HepG2 (cell line): ENCODE results near the gene SPPL2B. TPM values are rescaled to one million over a fixed set of nuclear protein-coding genes. Genes with fewer than 3 reads are reported as not detected.

Experiments
- FOXK2 ChIP-seq: fragments of 450-650 bp; IDR thresholded peaks from 2 replicates; pipeline ENCODE4 v1.6.1; 2016
- HOXA5 ChIP-seq: sonication (generic); formaldehyde crosslinking; IDR thresholded peaks from 2 replicates; pipeline ENCODE4 v1.4.0; 2020; ENCODE audit warnings: missing genetic modification reagents
- MZF1 ChIP-seq: sonication (generic); formaldehyde crosslinking; IDR thresholded peaks from 2 replicates; pipeline ENCODE4 v1.8.1; 2023; ENCODE audit warnings: mild to moderate bottlenecking, missing genetic modification reagents, borderline replicate concordance
- NFKB2 ChIP-seq: sonication (generic); formaldehyde crosslinking; IDR thresholded peaks from 2 replicates; pipeline ENCODE4 v1.4.0; 2020; ENCODE audit warnings: missing genetic modification reagents, borderline replicate concordance
- RARA ChIP-seq: IDR thresholded peaks from 2 replicates; pipeline ENCODE4 v1.6.1; 2016; ENCODE audit warnings: missing genetic modification reagents, missing compliant biosample characterization
- SOX13 ChIP-seq, 3 experiments: fragments of 450-650 bp in 1 of 3; sonication (generic) in 1 of 3; formaldehyde crosslinking in 1 of 3; IDR thresholded peaks in 2 of 3; conservative IDR thresholded peaks in 1 of 3; 2 replicates each; pipeline versions ENCODE4 v1.5.0 to v1.6.1; 2016 to 2020; ENCODE audit warnings: antibody characterized with exemption in 1 of 3, mild to moderate bottlenecking in 1 of 3, missing compliant biosample characterization in 1 of 3, missing genetic modification reagents in 1 of 3, moderate library complexity in 1 of 3
- SP5 ChIP-seq: IDR thresholded peaks from 2 replicates; pipeline ENCODE4 v1.6.1; 2016; ENCODE audit warnings: low read depth, borderline replicate concordance
- ZBTB8A ChIP-seq: sonication (generic); formaldehyde crosslinking; IDR thresholded peaks from 2 replicates; pipeline ENCODE4 v1.4.0; 2020; ENCODE audit warnings: mild to moderate bottlenecking, low read depth, missing genetic modification reagents, borderline replicate concordance
- ZNF333 ChIP-seq: sonication (generic); formaldehyde crosslinking; IDR thresholded peaks from 2 replicates; pipeline ENCODE4 v1.4.0; 2020; ENCODE audit warnings: mild to moderate bottlenecking, missing genetic modification reagents, borderline replicate concordance
- ZNF512B ChIP-seq: sonication (generic); formaldehyde crosslinking; IDR thresholded peaks from 2 replicates; pipeline ENCODE4 v1.5.1; 2020; ENCODE audit warnings: missing genetic modification reagents, mild to moderate bottlenecking, borderline replicate concordance
- ZNF589 ChIP-seq: sonication (generic); formaldehyde crosslinking; conservative IDR thresholded peaks from 2 replicates; pipeline ENCODE4 v1.8.0; 2022; ENCODE audit warnings: mild to moderate bottlenecking, moderate library complexity, missing genetic modification reagents
- ZNF639 ChIP-seq: conservative IDR thresholded peaks from 2 replicates; pipeline ENCODE4 v1.6.1; 2018; ENCODE audit warnings: missing genetic modification reagents
- ZNF7 ChIP-seq: IDR thresholded peaks from 2 replicates; pipeline ENCODE4 v1.6.1; 2016; ENCODE audit warnings: missing biosample characterization, missing genetic modification reagents
- ZNF724P ChIP-seq: sonication (generic); formaldehyde crosslinking; IDR thresholded peaks from 2 replicates; pipeline ENCODE4 v1.8.0; 2022; ENCODE audit warnings: missing genetic modification reagents, borderline replicate concordance
- ZSCAN29 ChIP-seq: sonication (generic); formaldehyde crosslinking; conservative IDR thresholded peaks from 2 replicates; pipeline ENCODE4 v1.4.0; 2020; ENCODE audit warnings: mild to moderate bottlenecking, missing genetic modification reagents
- ZSCAN30 ChIP-seq: sonication (generic); formaldehyde crosslinking; IDR thresholded peaks from 2 replicates; pipeline ENCODE4 v1.5.0; 2020; ENCODE audit warnings: mild to moderate bottlenecking, missing genetic modification reagents
- ZXDC ChIP-seq: sonication (generic); formaldehyde crosslinking; IDR thresholded peaks from 2 replicates; pipeline ENCODE4 v1.5.0; 2020; ENCODE audit warnings: mild to moderate bottlenecking, missing genetic modification reagents
- polyA plus RNA-seq, 8 experiments: library from polyadenylated mRNA; depleted of rRNA in 3 of 8; stranded (reverse) in 7 of 8; unstranded in 1 of 8; fragments of >200 nt; fragmentation: Illumina TruSeq in 4 of 8; extraction: Trizol in 4 of 8; gene quantifications; 2 replicates each; pipeline versions ENCODE4 v1.2.1 to v1.2.3, GENCODE V29; 2011 to 2016; ENCODE audit warnings: low read depth in 4 of 8, missing spikeins in 1 of 8, mixed read lengths in 1 of 8; ENCODE audit not compliant: insufficient read depth in 1 of 8
- total RNA-seq, 5 experiments: library from RNA; depleted of rRNA; stranded (reverse); fragments of >200 nt; fragmentation: Illumina TruSeq; extraction: Trizol; gene quantifications; 2 replicates each; pipeline ENCODE4 v1.2.3, GENCODE V29; 2016; ENCODE audit warnings: low read depth in 1 of 5
- TF ChIP-seq, protein P1 (sequence below): sonication (generic); formaldehyde crosslinking; IDR thresholded peaks from 2 replicates; pipeline ENCODE4 v1.4.0; 2020; ENCODE audit warnings: missing genetic modification reagents
- TF ChIP-seq, protein P2 (sequence below): sonication (generic); formaldehyde crosslinking; IDR thresholded peaks from 2 replicates; pipeline ENCODE4 v1.8.1; 2023; ENCODE audit warnings: mild to moderate bottlenecking, moderate library complexity, missing genetic modification reagents

Gene SPPL2B
- total and polyA plus RNA-seq, 2 of the 13 experiments (the other 11 are each of a cell fraction or from before 2014, with no cell fraction given): 14.9 to 15.2 TPM

- TF ChIP-seq SP5 (CRISPR knock-in tag) (peak; percentile 85), ZSCAN29 (CRISPR knock-in tag) (no peak), ZNF333 (CRISPR knock-in tag) (no peak), ZNF7 (CRISPR knock-in tag) (no peak), ZSCAN30 (CRISPR knock-in tag) (no peak), MZF1 (CRISPR knock-in tag) (no peak), ZNF512B (CRISPR knock-in tag) (no peak; the same call in 1 of the 2 replicates), ZBTB8A (no peak), FOXK2 (no peak), ZXDC (no peak), ZNF639 (CRISPR knock-in tag) (no peak), ZNF724P (CRISPR knock-in tag) (no peak), HOXA5 (CRISPR knock-in tag) (peak; percentile 42; the same call in 1 of the 2 replicates), ZNF589 (no peak), SOX13 (IDR thresholded peaks at IDR 0.05) (no peak), SOX13 (CRISPR knock-in tag; conservative IDR thresholded peaks at IDR 0.05 in 1 of 2, IDR thresholded peaks at IDR 0.05 in 1 of 2) (0 out of 4 replicates have a peak, but pooled peaks of 1 of the 2 experiments have one; percentile 16), RARA (CRISPR knock-in tag) (peak; percentile 49), NFKB2 (CRISPR knock-in tag) (peak; percentile 35; the same call in 1 of the 2 replicates)
- TF ChIP-seq, protein P1, sequence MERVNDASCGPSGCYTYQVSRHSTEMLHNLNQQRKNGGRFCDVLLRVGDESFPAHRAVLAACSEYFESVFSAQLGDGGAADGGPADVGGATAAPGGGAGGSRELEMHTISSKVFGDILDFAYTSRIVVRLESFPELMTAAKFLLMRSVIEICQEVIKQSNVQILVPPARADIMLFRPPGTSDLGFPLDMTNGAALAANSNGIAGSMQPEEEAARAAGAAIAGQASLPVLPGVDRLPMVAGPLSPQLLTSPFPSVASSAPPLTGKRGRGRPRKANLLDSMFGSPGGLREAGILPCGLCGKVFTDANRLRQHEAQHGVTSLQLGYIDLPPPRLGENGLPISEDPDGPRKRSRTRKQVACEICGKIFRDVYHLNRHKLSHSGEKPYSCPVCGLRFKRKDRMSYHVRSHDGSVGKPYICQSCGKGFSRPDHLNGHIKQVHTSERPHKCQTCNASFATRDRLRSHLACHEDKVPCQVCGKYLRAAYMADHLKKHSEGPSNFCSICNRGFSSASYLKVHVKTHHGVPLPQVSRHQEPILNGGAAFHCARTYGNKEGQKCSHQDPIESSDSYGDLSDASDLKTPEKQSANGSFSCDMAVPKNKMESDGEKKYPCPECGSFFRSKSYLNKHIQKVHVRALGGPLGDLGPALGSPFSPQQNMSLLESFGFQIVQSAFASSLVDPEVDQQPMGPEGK (CRISPR knock-in tag): peak; percentile 89
- TF ChIP-seq, protein P2, sequence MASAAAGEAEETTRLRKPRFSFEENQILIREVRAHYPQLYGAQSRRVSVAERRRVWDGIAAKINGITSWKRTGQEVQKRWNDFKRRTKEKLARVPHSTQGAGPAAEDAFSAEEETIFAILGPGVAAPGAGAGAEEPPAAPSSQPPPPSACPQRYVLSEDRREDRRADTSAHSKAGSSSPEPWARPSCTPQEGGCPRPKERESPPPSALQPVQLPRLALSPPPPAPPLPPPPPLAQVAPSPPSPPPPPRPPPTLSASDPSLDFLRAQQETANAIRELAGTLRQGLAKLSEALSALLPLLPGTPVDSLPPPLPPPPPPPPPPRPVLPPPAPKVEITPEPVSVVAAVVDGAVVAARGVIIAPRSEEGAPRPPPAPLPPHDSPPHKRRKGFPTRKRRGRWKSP (CRISPR knock-in tag): 0 out of 2 replicates have a peak, but pooled peaks have one; percentile 29
These were observed 2.3 kb downstream of the SPPL2B start (continued) for GRCh38 chr19:2330632-2331284.
